HCT116 (cell line): ENCODE measurements around the gene HOXB2. TPM values are rescaled to one million over a fixed set of nuclear protein-coding genes. Genes with fewer than 3 reads are reported as not detected.
"Not testable (repeated sequence)": the region's sequence is repeated elsewhere in the genome, so short reads cannot be mapped to it uniquely, and the experiment has no call there.

ENCODE experiments used
- ATAC-seq: fragments of 200-7000 bp; cut with Tn5 transposase; 2 replicates; pipeline ENCODE4 v1.9.1; 2020; ENCODE audit warnings: mild to moderate bottlenecking, moderate library complexity
- BruUV-seq: library from RNA; stranded (reverse); fragments of 400-500 nt; replicated peaks from 2 replicates; lab custom pipeline; 2021; lab: Mats Ljungman, UMichigan
- CTCF ChIA-PET: fragments of 300-600 bp; sonication (Branson Sonifier 250); formaldehyde crosslinking; loops from one replicate; lab custom pipeline; 2021; ENCODE audit warnings: antibody characterized with exemption; lab: Charles Lee
- POLR2A ChIA-PET: fragments of 300-600, 350-600 bp; sonication (Branson Sonifier 250); formaldehyde crosslinking; loops from one replicate; lab custom pipeline; 2021; ENCODE audit warnings: antibody characterized with exemption; lab: Charles Lee
- RAD21 ChIA-PET, 2 experiments: fragments of 300-600 bp; sonication (Branson Sonifier 250); formaldehyde crosslinking; loops; one replicate each; lab custom pipeline; 2023; ENCODE audit warnings: low total read pairs in 2 of 2; ENCODE audit not compliant: uncharacterized antibody in 2 of 2, unreplicated experiment in 2 of 2, low non-redundant PET in 1 of 2; lab: Charles Lee
- DNase-seq: peaks from one replicate; pipeline ENCODE4 v3.0.0-alpha.2; 2010; ENCODE audit warnings: low read depth, low spot score
- H2AFZ ChIP-seq: fragments of 200-600 bp; shearing (Covaris generic), sonication (generic); 2 replicates; pipeline ENCODE4 v1.6.1; 2017; ENCODE audit warnings: low read depth, mixed run types, mixed read lengths, antibody characterized with exemption, low read length; ENCODE audit not compliant: poor library complexity, severe bottlenecking
- H3K27ac ChIP-seq: 2 replicates; pipeline ENCODE4 v1.5.1; 2012; ENCODE audit warnings: low read depth, low read length
- H3K27me3 ChIP-seq: fragments of 200-600 bp; sonication (generic); 2 replicates; pipeline ENCODE4 v1.6.1; 2016; ENCODE audit warnings: mixed run types, low read length, mixed read lengths; ENCODE audit not compliant: insufficient read depth
- H3K36me3 ChIP-seq, 2 experiments: fragments of 200-500 bp in 1 of 2; fragments of 200-600 bp in 1 of 2; sonication (Bioruptor generic) in 1 of 2; sonication (generic) in 1 of 2; 2 replicates each; pipeline versions ENCODE4 v1.5.1 to v1.6.1; 2014 to 2016; ENCODE audit warnings: low read length in 2 of 2, inconsistent platforms in 1 of 2, mixed read lengths in 1 of 2, mixed run types in 1 of 2; ENCODE audit not compliant: insufficient read depth in 2 of 2, control insufficient read depth in 1 of 2
- H3K4me1 ChIP-seq, 2 experiments: fragments of 200-600 bp in 1 of 2; sonication (generic) in 1 of 2; 2 replicates each; pipeline versions ENCODE4 v1.5.1 to v1.6.1; 2012 to 2017; ENCODE audit warnings: low read length in 2 of 2, inconsistent platforms in 1 of 2, mild to moderate bottlenecking in 1 of 2, mixed read lengths in 1 of 2, mixed run types in 1 of 2, moderate library complexity in 1 of 2; ENCODE audit not compliant: insufficient read depth in 2 of 2, control insufficient read depth in 1 of 2
- H3K4me2 ChIP-seq: fragments of 200-600 bp; sonication (generic); 2 replicates; pipeline ENCODE4 v1.6.1; 2017; ENCODE audit warnings: mixed run types, low read length, mixed read lengths
- H3K4me3 ChIP-seq, 2 experiments: fragments of 200-600 bp in 1 of 2; sonication (generic) in 1 of 2; replicated peaks in 1 of 2; 2 replicates each; pipeline ENCODE4 v1.5.1; 2011 to 2016; ENCODE audit warnings: low read length in 2 of 2, control low read depth in 1 of 2, low read depth in 1 of 2, mild to moderate bottlenecking in 1 of 2, mixed read lengths in 1 of 2, mixed run types in 1 of 2
- H3K79me2 ChIP-seq: fragments of 200-600 bp; sonication (generic); 2 replicates; pipeline ENCODE4 v1.6.1; 2017; ENCODE audit warnings: mild to moderate bottlenecking, mixed run types, low read length, moderate library complexity, mixed read lengths; ENCODE audit not compliant: insufficient read depth
- H3K9ac ChIP-seq: fragments of 200-600 bp; sonication (generic); 2 replicates; pipeline ENCODE4 v1.6.1; 2016; ENCODE audit warnings: low read length, mixed read lengths
- H3K9me2 ChIP-seq: fragments of 200-600 bp; sonication (generic), shearing (Covaris generic); 2 replicates; pipeline ENCODE4 v1.6.1; 2017; ENCODE audit warnings: mixed run types, mild to moderate bottlenecking, moderate library complexity; ENCODE audit not compliant: insufficient read depth
- H3K9me3 ChIP-seq, 2 experiments: fragments of 200-500 bp in 1 of 2; fragments of 200-600 bp in 1 of 2; sonication (Bioruptor generic) in 1 of 2; sonication (generic) in 1 of 2; 2 replicates each; pipeline ENCODE4 v1.6.1; 2014 to 2017; ENCODE audit warnings: low read length in 2 of 2, mixed read lengths in 2 of 2, inconsistent platforms in 1 of 2, low read depth in 1 of 2, mild to moderate bottlenecking in 1 of 2, mixed run types in 1 of 2, moderate library complexity in 1 of 2; ENCODE audit not compliant: control insufficient read depth in 1 of 2, insufficient read depth in 1 of 2
- H4K20me1 ChIP-seq: fragments of 200-600 bp; sonication (generic), shearing (Covaris generic); 2 replicates; pipeline ENCODE4 v1.6.1; 2017; ENCODE audit warnings: mixed run types, mild to moderate bottlenecking, moderate library complexity; ENCODE audit not compliant: insufficient read depth
- CEBPB ChIP-seq: IDR thresholded peaks from 2 replicates; pipeline ENCODE4 v1.6.1; 2012; ENCODE audit warnings: low read depth
- POLR2A ChIP-seq: IDR thresholded peaks from 2 replicates; pipeline ENCODE4 v1.7.0; 2011; ENCODE audit warnings: borderline replicate concordance; ENCODE audit not compliant: insufficient read depth, insufficient read length; ENCODE audit errors: extremely low read depth
- RAD21 ChIP-seq: IDR thresholded peaks from 2 replicates; pipeline ENCODE4 v1.6.1; 2012; ENCODE audit warnings: low read depth, mild to moderate bottlenecking
- SP1 ChIP-seq: IDR thresholded peaks from 2 replicates; pipeline ENCODE4 v1.6.1; 2012; ENCODE audit warnings: low read depth
- ZFX ChIP-seq: fragments of 450-650 bp; IDR thresholded peaks from 2 replicates; pipeline ENCODE4 v1.6.1; 2017
- intact Hi-C: fragments of 100-400 bp; cut with micrococcal nuclease; formaldehyde crosslinking; loops from 2 replicates; pipeline ENCODE4 v1.10.0; 2022
- total RNA-seq: library from RNA; stranded (reverse); gene quantifications from one replicate; pipeline ENCODE4 v1.2.1, GENCODE V29; 2021; ENCODE audit not compliant: unreplicated experiment
- TF ChIP-seq, protein P1 (sequence below), 3 experiments: fragments of 200-600 bp in 1 of 3; sonication (generic) in 1 of 3; IDR thresholded peaks in 2 of 3; conservative IDR thresholded peaks in 1 of 3; 2 replicates each; pipeline ENCODE4 v1.5.1; 2012 to 2017; ENCODE audit warnings: low read depth in 2 of 3, low read length in 2 of 3, antibody characterized with exemption in 1 of 3, borderline replicate concordance in 1 of 3, control low read depth in 1 of 3, mild to moderate bottlenecking in 1 of 3, mixed read lengths in 1 of 3, mixed run types in 1 of 3, moderate library complexity in 1 of 3; ENCODE audit not compliant: insufficient read depth in 1 of 3

HOXB2 gene
- total RNA-seq, 1 experiment from 2014 or later, result 2.0 TPM

DNA sequence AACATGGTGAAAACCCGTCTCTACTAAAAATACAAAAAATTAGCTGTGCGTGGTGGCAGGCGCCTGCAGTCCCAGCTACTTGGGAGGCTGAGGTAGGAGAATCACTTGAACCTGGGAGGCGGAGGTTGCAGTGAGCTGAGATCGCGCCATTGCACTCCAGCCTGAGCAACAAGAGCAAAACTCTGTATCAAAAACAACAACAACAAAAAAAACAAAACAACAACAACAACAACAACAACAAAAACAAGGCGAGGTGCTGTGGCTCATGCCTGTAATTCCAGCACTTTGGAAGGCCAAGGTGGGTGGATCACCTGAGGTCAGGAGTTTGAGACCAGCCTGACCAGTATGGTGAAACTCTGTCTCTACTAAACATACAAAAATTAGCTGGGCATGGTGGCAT is 35.2 kb downstream of the HOXB2 start:
- intact Hi-C loops, H2AFZ ChIP-seq, H3K79me2 ChIP-seq, H4K20me1 ChIP-seq, H3K9me2 ChIP-seq, H3K4me3 ChIP-seq, H3K27ac ChIP-seq, H3K9ac ChIP-seq, H3K4me2 ChIP-seq, DNase-seq, RAD21 ChIA-PET, CTCF ChIA-PET, H3K36me3 ChIP-seq, H3K9me3 ChIP-seq, BruUV-seq, ATAC-seq: not testable (repeated sequence)
- Histone ChIP-seq H3K27me3 (peaks cover 12% of the 10 kb centered on the region; the same call in 1 of the 2 replicates), H3K4me1 (peaks cover 9 to 15% of the 10 kb centered on the region in 2 experiments)
- POLR2A ChIA-PET, result interaction anchor here (1.2 kb wide), 1 partner anchor 10 kb away, joined by 3 read pairs; no protein-coding TSS in a partner anchor

DNA sequence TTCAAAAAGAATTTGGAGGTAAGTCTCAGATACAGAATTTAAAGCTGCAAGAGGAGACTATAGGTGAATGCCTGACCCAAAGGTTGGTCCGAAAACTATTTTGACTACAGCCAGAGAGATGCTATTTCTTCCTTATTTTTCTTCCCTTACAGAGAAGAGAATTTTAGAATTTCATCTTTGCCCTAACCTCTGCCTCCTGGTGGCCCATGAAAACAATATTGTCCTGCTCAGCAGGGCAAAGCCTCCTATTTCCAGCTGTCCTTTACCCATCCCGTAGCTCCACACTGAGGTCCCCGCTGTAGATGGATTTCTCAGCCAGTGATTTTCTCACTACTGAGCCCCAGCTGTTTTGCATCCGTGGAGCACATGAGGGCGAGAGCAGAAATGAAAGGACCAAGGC is 38.7 kb downstream of the HOXB2 start:
- Histone ChIP-seq H3K9ac (no peak overlapping the region), H3K27ac (no peak overlapping the region), H3K9me2 (no peaks in the 10 kb centered on the region), H4K20me1 (no peaks in the 10 kb centered on the region), H3K27me3 (no peaks in the 10 kb centered on the region), H3K79me2 (no peaks in the 10 kb centered on the region), H3K9me3 (no peaks in the 10 kb centered on the region), H2AFZ (peak overlapping the region; percentile 70), H3K36me3 (no peaks in the 10 kb centered on the region), H3K4me3 (no peak overlapping the region), H3K4me2 (peak overlapping the region; percentile 58)
- POLR2A ChIA-PET, result interaction anchor here (1.3 kb wide), 1 partner anchor 34 kb away, joined by 3 read pairs; no protein-coding TSS in a partner anchor
- CTCF ChIA-PET, result interaction anchor here (0.7 to 1.5 kb wide), 5 partner anchors 9 to 481 kb away, joined by 3 to 5 read pairs (median 3); no protein-coding TSS in a partner anchor
- RAD21 ChIA-PET, result no interaction called here
- ATAC-seq (peak; percentile 75), DNase-seq (no peak)
- no peak for TF ChIP-seq ZFX
- peak; percentile 35 for TF ChIP-seq RAD21
- no peak for TF ChIP-seq CEBPB
- TF ChIP-seq POLR2A, result no peak
- TF ChIP-seq, protein P1, sequence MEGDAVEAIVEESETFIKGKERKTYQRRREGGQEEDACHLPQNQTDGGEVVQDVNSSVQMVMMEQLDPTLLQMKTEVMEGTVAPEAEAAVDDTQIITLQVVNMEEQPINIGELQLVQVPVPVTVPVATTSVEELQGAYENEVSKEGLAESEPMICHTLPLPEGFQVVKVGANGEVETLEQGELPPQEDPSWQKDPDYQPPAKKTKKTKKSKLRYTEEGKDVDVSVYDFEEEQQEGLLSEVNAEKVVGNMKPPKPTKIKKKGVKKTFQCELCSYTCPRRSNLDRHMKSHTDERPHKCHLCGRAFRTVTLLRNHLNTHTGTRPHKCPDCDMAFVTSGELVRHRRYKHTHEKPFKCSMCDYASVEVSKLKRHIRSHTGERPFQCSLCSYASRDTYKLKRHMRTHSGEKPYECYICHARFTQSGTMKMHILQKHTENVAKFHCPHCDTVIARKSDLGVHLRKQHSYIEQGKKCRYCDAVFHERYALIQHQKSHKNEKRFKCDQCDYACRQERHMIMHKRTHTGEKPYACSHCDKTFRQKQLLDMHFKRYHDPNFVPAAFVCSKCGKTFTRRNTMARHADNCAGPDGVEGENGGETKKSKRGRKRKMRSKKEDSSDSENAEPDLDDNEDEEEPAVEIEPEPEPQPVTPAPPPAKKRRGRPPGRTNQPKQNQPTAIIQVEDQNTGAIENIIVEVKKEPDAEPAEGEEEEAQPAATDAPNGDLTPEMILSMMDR (IDR thresholded peaks at IDR 0.05 in 2 of 3, conservative IDR thresholded peaks at IDR 0.05 in 1 of 3; ENCODE audit: borderline replicate concordance in 1 of 3, insufficient read depth in 1 of 3, low read depth in 2 of 3, low read length in 2 of 3), result peak; percentile 30 to 60 (median 37); a peak in 5 of 6 replicates
- TF ChIP-seq SP1, result 0 out of 2 replicates have a peak, but pooled peaks have one; percentile 4
- TF ChIP-seq, all 23 proteins: peak for 3
- BruUV-seq, result no TSS peak
- intact Hi-C loops, result no loop called here
- peaks cover 9 to 15% of the 10 kb centered on the region in 2 experiments for H3K4me1 ChIP-seq
